Gastroesophageal sphincter (tissue), 4 donors: ENCODE data around the gene SLC2A6. TPM values are rescaled to one million over a fixed set of nuclear protein-coding genes. Genes with fewer than 3 reads are reported as not detected.

ENCODE experiments used
- ATAC-seq: fragments of 150-250 bp; one replicate; pipeline ENCODE4 v1.9.1; 2016; ENCODE audit warnings: mild to moderate bottlenecking, moderate library complexity
- H3K27ac ChIP-seq, 4 donors: fragments of 200-600 bp; sonication (generic) in 3 of 4; 1 replicate in 3 of 4; 2 replicates in 1 of 4; pipeline ENCODE4 v1.5.1; 2016 to 2019
- H3K27me3 ChIP-seq: fragments of 200-600 bp; sonication (generic); one replicate; pipeline ENCODE4 v1.5.1; 2019
- H3K36me3 ChIP-seq, 2 donors: fragments of 200-600 bp; sonication (generic); one replicate each; pipeline ENCODE4 v1.5.1; 2019; ENCODE audit warnings: control low read depth in 1 of 2
- H3K4me1 ChIP-seq, 3 donors: fragments of 200-600 bp; sonication (generic); 1 replicate in 2 of 3; 2 replicates in 1 of 3; pipeline ENCODE4 v1.5.1; 2016 to 2019; ENCODE audit warnings: control low read depth in 2 of 3
- H3K4me3 ChIP-seq, 2 donors: fragments of 200-600 bp; sonication (generic); one replicate each; pipeline ENCODE4 v1.5.1; 2019; ENCODE audit warnings: mild to moderate bottlenecking in 1 of 2, moderate library complexity in 1 of 2
- H3K9me3 ChIP-seq, 3 donors: fragments of 200-600 bp; sonication (generic); one replicate each; pipeline ENCODE4 v1.5.1; 2017 to 2019; ENCODE audit warnings: control low read depth in 2 of 3
- EP300 ChIP-seq: sonication (generic); formaldehyde crosslinking; IDR thresholded peaks from one replicate; pipeline ENCODE4 v1.6.1; 2017; ENCODE audit warnings: antibody characterized with exemption, mild to moderate bottlenecking
- POLR2A ChIP-seq, 2 donors: fragments of 450-650 bp; IDR thresholded peaks; one replicate each; pipeline ENCODE4 v1.6.1; 2017; ENCODE audit warnings: antibody characterized with exemption in 2 of 2, mild to moderate bottlenecking in 2 of 2, moderate library complexity in 1 of 2
- POLR2AphosphoS5 ChIP-seq: sonication (generic); formaldehyde crosslinking; IDR thresholded peaks from one replicate; pipeline ENCODE4 v1.6.1; 2017; ENCODE audit warnings: antibody characterized with exemption
- WGBS, 2 donors: methylation state at CpG; one replicate each; pipeline ENCODE4 v1.1.5; 2018; ENCODE audit warnings: low coverage in 1 of 2; 5-methylcytosine and 5-hydroxymethylcytosine counted together
- total RNA-seq, 4 donors: library from RNA; depleted of rRNA; stranded (reverse); fragments of >200 nt; gene quantifications; one replicate each; pipeline ENCODE4 v1.1.0, GENCODE V29; 2016
- TF ChIP-seq, protein P1 (sequence below), 4 experiments: fragments of 200-600 bp in 2 of 4; fragments of 450-650 bp in 2 of 4; sonication (generic) in 1 of 4; IDR thresholded peaks; one replicate each; pipeline ENCODE4 v1.5.1; 2017 to 2019; ENCODE audit warnings: antibody characterized with exemption in 4 of 4, mild to moderate bottlenecking in 2 of 4, moderate library complexity in 2 of 4

Gene SLC2A6
- total RNA-seq, 4 donors from 2014 or later, result 1.7 to 11.8 (median 5.2) TPM

DNA sequence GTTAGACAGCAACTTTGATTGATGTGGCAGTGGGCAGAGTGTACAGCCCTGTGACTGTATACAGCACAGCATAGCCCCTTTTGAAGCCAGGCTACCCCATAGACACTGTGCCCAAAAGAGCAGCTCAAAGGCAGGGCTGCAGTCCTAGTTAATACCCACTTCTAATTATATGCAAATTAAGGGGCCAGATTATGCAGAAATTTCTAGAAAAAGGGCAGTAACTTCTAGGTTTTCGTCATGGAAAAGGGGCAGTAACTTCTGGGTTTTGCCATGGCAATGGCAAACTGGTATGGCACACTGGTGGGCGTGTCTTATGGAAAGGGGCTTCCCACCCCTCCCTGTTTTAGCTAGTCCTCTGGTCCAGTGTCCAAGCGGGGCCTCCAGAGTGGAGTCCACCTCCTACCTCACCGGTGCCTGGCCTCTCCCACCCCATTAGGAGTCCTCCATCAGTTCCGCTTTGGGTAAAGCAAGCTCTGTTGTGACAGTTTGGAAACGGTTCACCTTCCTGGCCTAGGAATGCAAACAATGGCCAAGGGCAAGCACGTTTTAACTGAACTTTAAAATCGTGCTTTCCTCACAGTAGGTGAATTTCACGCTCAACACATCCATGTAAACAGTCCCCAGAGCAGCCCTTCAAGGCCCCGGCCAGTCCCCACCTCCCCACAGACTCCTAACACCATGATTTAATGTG, 51.1 kb downstream of the SLC2A6 start:
- no peak for ATAC-seq
- peaks cover 0 to 19% (median 3%) of the 10 kb centered on the region in 3 donors for H3K4me1 ChIP-seq
- no peak for TF ChIP-seq POLR2A (IDR thresholded peaks at IDR 0.05)
- H3K36me3 ChIP-seq, result peaks cover 0 to 12% of the 10 kb centered on the region in 2 donors
- WGBS, 2 donors, result 55% methylated on average over 2 to 6 of the region's 10 CpGs
- no peaks in the 10 kb centered on the region for H3K9me3 ChIP-seq
- peaks cover 66% of the 10 kb centered on the region for H3K27me3 ChIP-seq
- H3K27ac ChIP-seq, result no peak overlapping the region
- H3K4me3 ChIP-seq, result peak overlapping the region in 1 of 2 donors; percentile 44

DNA sequence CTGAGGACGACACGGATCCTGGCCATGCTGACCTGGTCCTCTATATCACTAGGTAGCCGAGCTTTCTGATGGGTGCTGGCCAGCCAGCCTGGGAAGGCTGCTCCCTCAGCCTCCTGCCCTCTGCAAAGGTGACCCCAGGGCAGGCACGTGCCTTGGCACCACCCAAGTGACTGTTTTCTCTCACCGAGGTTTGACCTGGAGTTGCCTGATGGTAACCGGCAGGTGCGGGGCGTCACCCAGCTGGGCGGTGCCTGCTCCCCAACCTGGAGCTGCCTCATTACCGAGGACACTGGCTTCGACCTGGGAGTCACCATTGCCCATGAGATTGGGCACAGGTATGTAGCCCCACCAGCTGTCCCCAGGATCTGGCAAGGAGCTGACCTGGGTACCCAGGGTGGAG, 52.9 kb downstream of the SLC2A6 start:
- H3K27me3 ChIP-seq, result peaks cover 66% of the 10 kb centered on the region
- TF ChIP-seq, protein P1, sequence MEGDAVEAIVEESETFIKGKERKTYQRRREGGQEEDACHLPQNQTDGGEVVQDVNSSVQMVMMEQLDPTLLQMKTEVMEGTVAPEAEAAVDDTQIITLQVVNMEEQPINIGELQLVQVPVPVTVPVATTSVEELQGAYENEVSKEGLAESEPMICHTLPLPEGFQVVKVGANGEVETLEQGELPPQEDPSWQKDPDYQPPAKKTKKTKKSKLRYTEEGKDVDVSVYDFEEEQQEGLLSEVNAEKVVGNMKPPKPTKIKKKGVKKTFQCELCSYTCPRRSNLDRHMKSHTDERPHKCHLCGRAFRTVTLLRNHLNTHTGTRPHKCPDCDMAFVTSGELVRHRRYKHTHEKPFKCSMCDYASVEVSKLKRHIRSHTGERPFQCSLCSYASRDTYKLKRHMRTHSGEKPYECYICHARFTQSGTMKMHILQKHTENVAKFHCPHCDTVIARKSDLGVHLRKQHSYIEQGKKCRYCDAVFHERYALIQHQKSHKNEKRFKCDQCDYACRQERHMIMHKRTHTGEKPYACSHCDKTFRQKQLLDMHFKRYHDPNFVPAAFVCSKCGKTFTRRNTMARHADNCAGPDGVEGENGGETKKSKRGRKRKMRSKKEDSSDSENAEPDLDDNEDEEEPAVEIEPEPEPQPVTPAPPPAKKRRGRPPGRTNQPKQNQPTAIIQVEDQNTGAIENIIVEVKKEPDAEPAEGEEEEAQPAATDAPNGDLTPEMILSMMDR (IDR thresholded peaks at IDR 0.05), result no peak
- no peak overlapping the region for H3K4me3 ChIP-seq
- peaks cover 0 to 19% (median 3%) of the 10 kb centered on the region in 3 donors for H3K4me1 ChIP-seq
- no CpG with 5 or more reads among the region's 11 CpGs for WGBS, 2 donors
- no peak overlapping the region for H3K27ac ChIP-seq
- no peaks in the 10 kb centered on the region for H3K9me3 ChIP-seq
- H3K36me3 ChIP-seq, result peaks cover 0 to 12% of the 10 kb centered on the region in 2 donors
- no peak for ATAC-seq

DNA sequence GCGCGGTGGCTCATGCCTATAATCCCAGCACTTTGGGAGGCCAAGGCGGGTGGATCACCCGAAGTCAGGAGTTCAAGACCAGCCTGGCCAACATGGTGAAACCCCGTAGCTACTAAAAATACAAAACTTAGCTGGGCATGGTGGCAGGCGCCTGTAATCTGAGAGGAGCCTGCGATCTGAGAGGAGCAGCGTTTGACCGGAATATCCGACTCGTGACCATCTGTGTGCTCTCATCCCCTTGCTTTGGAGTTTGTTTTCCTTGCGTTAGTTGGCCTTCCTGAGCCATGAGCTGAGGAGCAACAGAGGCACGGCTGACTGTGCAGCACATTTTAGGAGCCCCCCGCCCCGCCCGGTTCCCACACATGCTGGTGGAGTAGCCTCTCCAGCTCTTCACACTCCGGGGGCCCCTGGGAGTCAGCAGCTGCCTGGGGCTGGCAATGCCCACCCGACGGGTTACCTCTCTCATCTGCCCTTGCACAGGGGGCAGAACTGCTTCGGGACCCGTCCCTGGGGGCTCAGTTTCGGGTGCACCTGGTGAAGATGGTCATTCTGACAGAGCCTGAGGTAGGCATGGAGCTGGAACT, 53.8 kb downstream of the SLC2A6 start:
- Histone ChIP-seq H3K4me3 (no peak overlapping the region), H3K36me3 (peaks cover 0 to 12% of the 10 kb centered on the region in 2 donors), H3K27ac (no peak overlapping the region), H3K27me3 (peaks cover 63% of the 10 kb centered on the region), H3K9me3 (no peaks in the 10 kb centered on the region), H3K4me1 (peaks cover 0 to 19% (median 3%) of the 10 kb centered on the region in 3 donors)
- ATAC-seq, result no peak
- WGBS, 2 donors, result 75 to 89% methylated on average over 2 to 6 of the region's 22 CpGs
- no peak for TF ChIP-seq POLR2A (IDR thresholded peaks at IDR 0.05)
- no peak for TF ChIP-seq POLR2AphosphoS5
- TF ChIP-seq EP300, result no peak
- TF ChIP-seq, protein P1 (IDR thresholded peaks at IDR 0.05), result no peak

DNA sequence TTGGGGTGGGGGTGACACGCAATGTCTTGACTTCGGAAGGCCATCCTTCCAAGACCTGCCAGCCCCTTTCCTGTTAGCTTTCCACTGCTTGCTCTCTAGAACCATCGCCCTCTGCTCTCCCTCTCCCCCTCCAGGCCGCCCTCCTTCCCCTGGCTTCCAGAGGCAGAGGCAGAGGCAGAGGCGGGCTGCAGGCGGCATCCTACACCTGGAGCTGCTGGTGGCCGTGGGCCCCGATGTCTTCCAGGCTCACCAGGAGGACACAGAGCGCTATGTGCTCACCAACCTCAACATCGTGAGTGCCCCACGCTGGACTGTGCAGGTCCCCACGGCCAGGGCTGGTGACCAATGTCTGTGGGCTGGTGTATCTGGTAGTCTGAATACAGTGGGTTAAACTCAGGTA, 54.7 kb downstream of the SLC2A6 start:
- Histone ChIP-seq H3K36me3 (peaks cover 0 to 12% of the 10 kb centered on the region in 2 donors), H3K27me3 (peaks cover 54% of the 10 kb centered on the region), H3K27ac (no peak overlapping the region), H3K9me3 (no peaks in the 10 kb centered on the region), H3K4me1 (peaks cover 0 to 13% (median 3%) of the 10 kb centered on the region in 3 donors), H3K4me3 (no peak overlapping the region)
- TF ChIP-seq POLR2AphosphoS5 (no peak), EP300 (no peak), POLR2A (IDR thresholded peaks at IDR 0.05) (no peak)
- TF ChIP-seq, protein P1 (IDR thresholded peaks at IDR 0.05), result no peak
- no peak for ATAC-seq
- 93 to 100% methylated on average over 3 to 5 of the region's 12 CpGs for WGBS, 2 donors

DNA sequence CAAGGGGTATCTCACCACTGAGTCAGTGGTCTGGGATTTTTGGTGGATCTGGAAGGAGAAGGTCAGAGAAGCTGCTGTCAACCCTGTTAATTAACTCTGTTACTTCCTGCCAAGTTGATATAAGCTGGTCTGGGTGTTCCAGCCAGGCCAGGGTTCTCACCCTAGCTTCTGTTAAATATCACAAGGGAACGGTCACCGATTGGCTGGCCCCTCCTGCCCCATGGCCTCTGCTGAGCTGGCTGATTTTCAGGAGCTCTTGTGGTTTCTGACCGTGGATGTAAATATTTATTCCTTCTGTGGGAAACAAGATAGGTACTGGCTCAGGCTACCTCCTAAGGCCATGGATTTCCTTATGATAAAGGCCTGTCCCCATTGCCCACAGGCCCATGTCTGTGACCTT, 55.7 kb downstream of the SLC2A6 start:
- Histone ChIP-seq H3K4me3 (no peak overlapping the region), H3K27ac (no peak overlapping the region), H3K9me3 (no peaks in the 10 kb centered on the region), H3K4me1 (peaks cover 0 to 13% (median under 1%) of the 10 kb centered on the region in 3 donors), H3K27me3 (peaks cover 44% of the 10 kb centered on the region), H3K36me3 (peaks cover 0 to 12% of the 10 kb centered on the region in 2 donors)
- ATAC-seq, result no peak
- TF ChIP-seq EP300 (no peak), POLR2A (IDR thresholded peaks at IDR 0.05) (no peak), POLR2AphosphoS5 (no peak)
- TF ChIP-seq, protein P1 (IDR thresholded peaks at IDR 0.05), result no peak
- WGBS, 2 donors, result 17% methylated on average over 1 of the region's 3 CpGs; no CpG with 5 or more reads in 1 of the 2 donors
